Vagina (tissue), 2 donors: Measurements from ENCODE around the gene GHR. TPM values are rescaled to one million over a fixed set of nuclear protein-coding genes. Genes with fewer than 3 reads are reported as not detected.

ENCODE experiments used
- DNase-seq, 2 donors: peaks; one replicate each; pipeline ENCODE4 v3.0.0-alpha.2; 2017; ENCODE audit errors: extremely low spot score in 2 of 2
- H3K27ac ChIP-seq: fragments of 200-600 bp; sonication (generic); one replicate; pipeline ENCODE4 v1.5.1; 2019
- H3K27me3 ChIP-seq: fragments of 200-600 bp; sonication (generic); one replicate; pipeline ENCODE4 v1.5.1; 2019
- H3K36me3 ChIP-seq, 2 donors: fragments of 200-600 bp; sonication (generic); one replicate each; pipeline ENCODE4 v1.5.1; 2017 to 2019
- H3K4me1 ChIP-seq: fragments of 200-600 bp; sonication (generic); one replicate; pipeline ENCODE4 v1.5.1; 2019
- H3K4me3 ChIP-seq, 2 donors: fragments of 200-600 bp; sonication (generic); 1 replicate in 1 of 2; 2 replicates in 1 of 2; pipeline ENCODE4 v1.5.1; 2016 to 2019
- H3K9me3 ChIP-seq: fragments of 200-600 bp; sonication (generic); one replicate; pipeline ENCODE4 v1.5.1; 2019
- CTCF ChIP-seq, 3 experiments: fragments of 450-650 bp in 2 of 3; fragments of 200-600 bp in 1 of 3; sonication (generic) in 1 of 3; IDR thresholded peaks; one replicate each; pipeline ENCODE4 v1.5.1; 2017 to 2019; ENCODE audit warnings: antibody characterized with exemption in 3 of 3, mild to moderate bottlenecking in 2 of 3, moderate library complexity in 2 of 3
- POLR2A ChIP-seq, 2 donors: fragments of 450-650 bp; IDR thresholded peaks; one replicate each; pipeline ENCODE4 v1.6.1; 2017; ENCODE audit warnings: antibody characterized with exemption in 2 of 2, mild to moderate bottlenecking in 2 of 2, moderate library complexity in 2 of 2
- POLR2AphosphoS5 ChIP-seq, 2 donors: sonication (generic); formaldehyde crosslinking; IDR thresholded peaks; one replicate each; pipeline ENCODE4 v1.9.0; 2017; ENCODE audit warnings: antibody characterized with exemption in 2 of 2, mild to moderate bottlenecking in 2 of 2, low read depth in 1 of 2; ENCODE audit not compliant: insufficient read depth in 1 of 2
- intact Hi-C: fragments of 100-400 bp; cut with DNase I; formaldehyde crosslinking; loops from one replicate; pipeline ENCODE4 v1.15.1; 2023
- total RNA-seq: library from RNA; depleted of rRNA; stranded (reverse); fragments of >200 nt; gene quantifications from one replicate; pipeline ENCODE4 v1.2.3, GENCODE V29; 2016

The GHR gene
- total RNA-seq, 1 donor from 2014 or later, result 16.7 TPM

DNA sequence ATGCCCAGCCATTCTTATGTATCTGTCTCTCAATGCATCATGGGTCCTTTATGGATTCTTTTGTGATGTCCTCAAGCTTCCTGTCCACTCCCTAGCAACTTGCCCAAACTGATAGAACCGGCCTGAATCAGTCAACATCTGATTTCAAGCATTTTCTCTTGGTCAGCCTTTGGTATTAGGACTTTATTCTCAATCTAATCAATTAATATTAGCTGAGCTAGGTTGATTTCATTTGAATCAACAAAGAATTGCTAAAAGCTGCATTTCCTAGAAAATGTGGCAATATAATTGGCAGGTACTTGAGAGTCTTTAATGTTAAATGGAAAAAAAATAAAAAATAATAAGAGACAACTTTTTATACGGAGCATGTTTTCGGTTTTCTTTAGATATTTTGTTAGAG, 121.8 kb downstream of the GHR start:
- Histone ChIP-seq H3K27ac (no peak overlapping the region), H3K27me3 (no peaks in the 10 kb centered on the region), H3K36me3 (no peaks in the 10 kb centered on the region), H3K4me1 (no peaks in the 10 kb centered on the region), H3K9me3 (no peaks in the 10 kb centered on the region), H3K4me3 (no peak overlapping the region)
- intact Hi-C loops, result no loop called here
- DNase-seq, result no peak
- TF ChIP-seq POLR2AphosphoS5 (IDR thresholded peaks at IDR 0.05; ENCODE audit: insufficient read depth in 1 of 2, low read depth in 1 of 2), result no peak

DNA sequence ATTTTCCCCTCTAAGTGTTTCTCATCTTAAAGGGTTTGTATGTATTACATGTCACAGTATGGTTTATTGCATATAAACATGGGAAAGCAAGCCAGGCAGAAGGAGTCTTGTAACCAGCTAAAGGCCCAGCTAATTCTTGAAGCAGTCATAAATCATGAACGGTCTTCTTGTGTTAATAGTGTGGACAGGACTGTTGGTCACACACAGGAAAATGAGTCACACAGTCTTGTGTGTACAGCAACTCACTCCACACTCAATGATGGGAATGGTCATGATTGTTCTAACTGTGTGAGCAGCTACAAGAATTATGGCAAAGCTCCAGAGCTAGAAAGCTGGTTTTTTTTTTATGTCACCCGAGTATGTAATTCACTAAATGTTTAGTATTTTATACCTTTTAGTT, 123.9 kb downstream of the GHR start:
- H3K9me3 ChIP-seq, result no peaks in the 10 kb centered on the region
- DNase-seq, result no peak
- H3K4me3 ChIP-seq, result no peak overlapping the region
- H3K4me1 ChIP-seq, result no peaks in the 10 kb centered on the region
- no peaks in the 10 kb centered on the region for H3K36me3 ChIP-seq
- intact Hi-C loops, result no loop called here
- TF ChIP-seq CTCF (IDR thresholded peaks at IDR 0.05) (no peak), POLR2A (IDR thresholded peaks at IDR 0.05) (no peak), POLR2AphosphoS5 (IDR thresholded peaks at IDR 0.05; ENCODE audit: insufficient read depth in 1 of 2, low read depth in 1 of 2) (no peak)
- no peak overlapping the region for H3K27ac ChIP-seq
- no peaks in the 10 kb centered on the region for H3K27me3 ChIP-seq

DNA sequence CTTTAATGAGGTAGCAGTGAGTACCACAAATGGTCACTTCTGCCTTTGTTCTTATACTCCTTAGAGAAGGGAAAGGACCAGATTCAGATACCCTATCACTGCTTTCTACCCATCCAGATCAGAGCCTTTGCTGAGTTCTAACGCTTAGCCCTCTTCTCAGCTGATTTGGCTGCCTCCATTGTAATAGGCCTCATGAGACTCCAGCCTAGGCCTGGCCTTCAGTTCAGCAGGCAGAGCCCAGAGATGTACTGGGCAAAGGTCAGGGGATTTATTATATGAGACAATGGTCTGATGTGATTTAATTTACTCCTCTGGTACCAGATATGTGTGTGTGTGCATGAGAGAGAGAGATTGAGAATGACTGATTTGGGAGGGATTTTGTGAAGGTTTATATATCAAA, 124.7 kb downstream of the GHR start:
- TF ChIP-seq POLR2AphosphoS5 (IDR thresholded peaks at IDR 0.05; ENCODE audit: insufficient read depth in 1 of 2, low read depth in 1 of 2) (no peak), POLR2A (IDR thresholded peaks at IDR 0.05) (no peak), CTCF (IDR thresholded peaks at IDR 0.05) (no peak)
- DNase-seq, result no peak
- Histone ChIP-seq H3K27ac (no peak overlapping the region), H3K4me3 (no peak overlapping the region), H3K4me1 (no peaks in the 10 kb centered on the region), H3K9me3 (no peaks in the 10 kb centered on the region), H3K27me3 (no peaks in the 10 kb centered on the region), H3K36me3 (no peaks in the 10 kb centered on the region)
- intact Hi-C loops, result no loop called here

- H3K36me3 ChIP-seq, result no peaks in the 10 kb centered on the region
- H3K27me3 ChIP-seq, result no peaks in the 10 kb centered on the region
- no peaks in the 10 kb centered on the region for H3K4me1 ChIP-seq
- no peak for DNase-seq
- intact Hi-C loops, result no loop called here
- TF ChIP-seq CTCF (IDR thresholded peaks at IDR 0.05), result no peak
- TF ChIP-seq POLR2A (IDR thresholded peaks at IDR 0.05), result no peak
- H3K27ac ChIP-seq, result no peak overlapping the region
- no peak overlapping the region for H3K4me3 ChIP-seq
- H3K9me3 ChIP-seq, result no peaks in the 10 kb centered on the region
These were observed 129.4 kb downstream of the GHR start for GRCh38 chr5:42552597-42552996.

DNA sequence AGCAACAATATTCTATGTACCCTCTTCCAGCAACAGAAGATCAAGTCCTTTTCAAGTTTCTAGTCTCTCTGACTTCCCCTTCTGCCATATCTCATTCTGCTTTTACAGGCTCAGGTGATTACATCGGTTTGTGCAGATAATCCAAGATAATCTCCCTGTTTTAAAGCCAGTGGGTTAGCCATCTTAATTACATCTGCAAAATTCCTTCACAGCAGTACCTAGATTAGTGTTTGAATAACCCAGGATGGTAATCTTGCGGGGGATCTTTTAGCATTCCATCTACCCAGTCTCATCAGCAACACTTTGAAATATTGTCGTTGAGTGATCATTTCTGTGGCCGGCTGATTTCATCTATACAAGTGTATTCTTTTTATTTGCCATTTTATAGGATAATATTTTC, 130.2 kb downstream of the GHR start:
- intact Hi-C loops, result no loop called here
- Histone ChIP-seq H3K4me1 (no peaks in the 10 kb centered on the region), H3K27me3 (no peaks in the 10 kb centered on the region), H3K36me3 (no peaks in the 10 kb centered on the region), H3K9me3 (no peaks in the 10 kb centered on the region), H3K27ac (no peak overlapping the region), H3K4me3 (no peak overlapping the region)
- DNase-seq, result no peak
- TF ChIP-seq POLR2AphosphoS5 (IDR thresholded peaks at IDR 0.05; ENCODE audit: insufficient read depth in 1 of 2, low read depth in 1 of 2) (no peak), POLR2A (IDR thresholded peaks at IDR 0.05) (no peak), CTCF (IDR thresholded peaks at IDR 0.05) (no peak)

DNA sequence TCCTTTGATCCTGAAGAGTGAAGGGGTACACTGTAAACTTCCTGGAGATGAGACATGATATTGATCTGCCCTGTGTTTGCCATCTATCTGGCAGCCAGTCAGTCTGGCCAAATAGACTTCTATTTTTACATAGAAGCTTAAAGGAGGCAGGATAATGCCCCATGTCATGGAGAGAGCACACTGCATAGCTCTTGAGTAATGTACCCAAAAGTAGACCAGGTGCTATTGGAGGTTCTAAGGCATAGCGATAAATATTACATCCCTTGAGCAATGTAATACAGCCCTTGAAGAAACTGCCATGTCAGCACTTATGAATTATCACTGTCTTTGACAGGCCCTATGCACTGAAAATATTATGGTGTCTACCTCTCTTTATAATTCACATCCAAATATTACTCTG, 131.8 kb downstream of the GHR start:
- TF ChIP-seq CTCF (IDR thresholded peaks at IDR 0.05) (no peak), POLR2AphosphoS5 (IDR thresholded peaks at IDR 0.05; ENCODE audit: insufficient read depth in 1 of 2, low read depth in 1 of 2) (no peak), POLR2A (IDR thresholded peaks at IDR 0.05) (no peak)

More for the DNA sequence above, 131.8 kb downstream of the GHR start:
- Histone ChIP-seq H3K9me3 (no peaks in the 10 kb centered on the region), H3K27ac (no peak overlapping the region), H3K4me3 (no peak overlapping the region), H3K27me3 (no peaks in the 10 kb centered on the region), H3K36me3 (no peaks in the 10 kb centered on the region), H3K4me1 (no peaks in the 10 kb centered on the region)
- intact Hi-C loops, result no loop called here
- no peak for DNase-seq
